Activated CD8-positive, alpha-beta memory T cell treated with anti-CD3 and anti-CD28 coated beads, Interleukin-2, amount 10 ng/mL, durations not matched to agents 7 days and 5 days (primary cell): ENCODE data around the gene DGCR2. TPM values are rescaled to one million over a fixed set of nuclear protein-coding genes. Genes with fewer than 3 reads are reported as not detected.

Experiments used
- ATAC-seq: fragments of 150-1000 bp; cut with Tn5 transposase; one replicate; pipeline ENCODE4 v1.10.0; 2021; ENCODE audit warnings: moderate library complexity
- CTCF ChIA-PET: fragments of 350-600 bp; sonication (Branson Sonifier 250); formaldehyde crosslinking; loops from one replicate; lab custom pipeline; 2021; ENCODE audit warnings: antibody characterized with exemption; lab: Charles Lee
- DNase-seq: peaks from one replicate; pipeline ENCODE4 v3.0.0-alpha.2; 2020
- H3K27ac Mint-ChIP-seq: one replicate; pipeline ENCODE4 v1.8.0; 2021; ENCODE audit warnings: mild to moderate bottlenecking, mixed read lengths
- H3K27me3 Mint-ChIP-seq: one replicate; pipeline ENCODE4 v1.8.0; 2021; ENCODE audit warnings: mixed read lengths
- H3K36me3 Mint-ChIP-seq: one replicate; pipeline ENCODE4 v1.8.0; 2021; ENCODE audit warnings: mild to moderate bottlenecking, mixed read lengths
- H3K4me1 Mint-ChIP-seq: one replicate; pipeline ENCODE4 v1.8.0; 2021; ENCODE audit warnings: mixed read lengths
- H3K4me3 Mint-ChIP-seq: one replicate; pipeline ENCODE4 v1.8.0; 2021; ENCODE audit warnings: mild to moderate bottlenecking, moderate library complexity, mixed read lengths
- H3K9me3 Mint-ChIP-seq: one replicate; pipeline ENCODE4 v1.8.0; 2022; ENCODE audit warnings: low read depth, mixed read lengths
- total RNA-seq, 2 experiments: library from RNA; stranded (reverse); gene quantifications; one replicate each; pipeline ENCODE4 v1.2.3, GENCODE V29; 2021

Gene DGCR2
- total RNA-seq, 2 experiments from 2014 or later, result 27.8 TPM

DNA sequence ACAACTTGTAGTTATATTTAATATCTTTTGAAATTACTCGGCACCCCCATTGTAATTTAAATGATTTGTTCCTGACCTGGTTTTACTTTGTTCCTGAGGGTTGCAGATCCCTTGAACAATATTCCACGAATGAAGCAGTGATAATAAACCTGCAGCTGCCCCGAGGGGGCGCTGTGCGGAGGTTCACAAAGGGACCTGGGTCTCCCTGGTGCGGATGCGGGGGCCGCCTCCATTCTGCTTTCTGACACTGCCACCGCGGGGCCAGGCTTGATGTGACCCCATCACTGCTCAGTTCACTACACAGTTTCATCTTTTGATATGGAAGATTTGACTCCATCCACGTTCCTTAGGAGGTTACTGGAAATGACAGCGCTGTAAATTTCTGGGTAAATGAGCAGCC is 123.2 kb downstream of the DGCR2 start:
- no peak for ATAC-seq
- CTCF ChIA-PET, result no interaction called here
- H3K27ac Mint-ChIP-seq, result no peak overlapping the region
- H3K27me3 Mint-ChIP-seq, result peaks cover 49% of the 10 kb centered on the region
- no peaks in the 10 kb centered on the region for H3K4me1 Mint-ChIP-seq
- H3K9me3 Mint-ChIP-seq, result no peaks in the 10 kb centered on the region
- H3K4me3 Mint-ChIP-seq, result no peak overlapping the region
- no peak for DNase-seq
- no peaks in the 10 kb centered on the region for H3K36me3 Mint-ChIP-seq

DNA sequence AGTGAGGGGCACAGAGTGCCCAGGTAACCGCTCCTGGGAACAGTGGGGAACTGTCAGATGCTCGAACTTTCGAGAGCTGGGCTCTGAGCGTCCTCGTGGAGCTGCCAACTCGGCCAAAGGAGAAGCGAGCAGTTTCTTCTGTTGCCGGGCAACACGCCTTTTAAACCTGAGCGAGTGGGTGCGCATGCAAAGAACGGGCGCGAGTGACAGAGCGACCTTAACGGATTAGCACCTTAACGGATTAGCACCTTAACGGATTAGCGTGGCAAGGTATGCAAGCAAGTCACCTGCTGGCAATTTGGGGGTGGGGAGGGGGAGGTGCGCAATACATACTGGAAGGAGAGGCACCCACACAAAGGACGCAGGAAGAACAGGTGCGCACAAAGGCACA is 124.3 kb downstream of the DGCR2 start:
- DNase-seq, result peak; percentile 16
- H3K36me3 Mint-ChIP-seq, result no peaks in the 10 kb centered on the region
- H3K4me3 Mint-ChIP-seq, result no peak overlapping the region
- CTCF ChIA-PET, result no interaction called here
- H3K4me1 Mint-ChIP-seq, result no peaks in the 10 kb centered on the region
- no peak for ATAC-seq
- peaks cover 42% of the 10 kb centered on the region for H3K27me3 Mint-ChIP-seq
- H3K27ac Mint-ChIP-seq, result no peak overlapping the region
- H3K9me3 Mint-ChIP-seq, result no peaks in the 10 kb centered on the region

DNA sequence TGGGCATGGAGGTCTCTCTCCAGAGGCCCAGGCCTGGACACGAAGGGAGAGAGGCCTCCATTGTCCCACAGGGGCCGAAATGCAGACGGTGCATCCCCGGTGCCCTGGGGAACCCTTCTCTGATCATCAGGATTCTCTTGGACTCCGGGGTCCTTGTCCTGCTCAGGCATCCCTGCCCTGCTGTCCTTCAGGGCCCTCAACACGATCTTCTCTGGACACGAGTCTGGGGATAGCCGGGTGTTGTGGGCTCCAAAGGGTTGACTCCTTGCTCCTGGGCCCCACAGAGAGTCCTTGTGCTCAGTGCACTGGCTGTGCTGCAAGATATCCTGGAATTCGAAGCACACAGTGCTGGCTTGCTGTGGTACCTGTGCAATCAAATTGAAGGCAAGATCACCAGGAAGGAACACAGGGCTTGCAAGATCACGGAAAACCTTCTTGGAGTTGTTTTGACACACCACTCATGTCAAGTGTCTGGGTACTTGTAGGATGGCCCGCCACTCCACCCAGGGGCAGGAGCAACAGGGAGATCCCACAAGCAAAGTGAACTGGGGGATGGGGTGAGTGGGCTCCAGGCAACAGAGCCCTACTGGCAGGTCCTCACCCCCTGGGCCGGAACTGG is 124.8 kb downstream of the DGCR2 start:
- ATAC-seq (no peak), DNase-seq (peak; percentile 27)
- H3K9me3 Mint-ChIP-seq, result no peaks in the 10 kb centered on the region
- no peaks in the 10 kb centered on the region for H3K36me3 Mint-ChIP-seq
- H3K4me1 Mint-ChIP-seq, result no peaks in the 10 kb centered on the region
- no peak overlapping the region for H3K27ac Mint-ChIP-seq
- no peak overlapping the region for H3K4me3 Mint-ChIP-seq
- CTCF ChIA-PET, result no interaction called here
- H3K27me3 Mint-ChIP-seq, result peaks cover 41% of the 10 kb centered on the region

DNA sequence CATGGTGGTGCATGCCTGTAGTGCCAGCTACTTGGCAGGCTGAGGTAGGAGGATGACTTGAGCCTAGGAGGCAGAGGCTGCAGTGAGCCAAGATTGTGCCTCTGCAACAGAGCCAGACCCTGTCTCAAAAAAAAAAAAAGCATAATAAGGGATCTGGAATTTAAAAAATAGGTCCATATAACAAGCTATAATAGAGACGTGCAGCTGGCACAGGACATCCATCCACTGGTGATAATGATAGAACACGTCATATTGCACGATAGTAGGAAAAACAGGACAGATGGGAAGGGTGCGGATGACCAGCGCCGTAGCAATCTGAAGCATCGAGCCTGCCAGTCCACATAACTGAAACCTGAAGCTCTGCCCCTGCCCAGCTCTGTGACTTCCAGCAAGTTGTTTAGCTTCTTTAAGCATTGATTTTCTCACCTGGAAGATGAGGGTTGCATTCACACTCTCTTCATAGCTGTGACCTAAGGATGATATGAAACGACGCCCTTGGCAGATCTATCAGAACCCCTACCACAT is 125.8 kb downstream of the DGCR2 start:
- CTCF ChIA-PET, result no interaction called here
- no peak overlapping the region for H3K27ac Mint-ChIP-seq
- H3K4me1 Mint-ChIP-seq, result no peaks in the 10 kb centered on the region
- no peak for DNase-seq
- H3K27me3 Mint-ChIP-seq, result peaks cover 33% of the 10 kb centered on the region
- H3K9me3 Mint-ChIP-seq, result no peaks in the 10 kb centered on the region
- no peaks in the 10 kb centered on the region for H3K36me3 Mint-ChIP-seq
- no peak for ATAC-seq
- H3K4me3 Mint-ChIP-seq, result no peak overlapping the region

DNA sequence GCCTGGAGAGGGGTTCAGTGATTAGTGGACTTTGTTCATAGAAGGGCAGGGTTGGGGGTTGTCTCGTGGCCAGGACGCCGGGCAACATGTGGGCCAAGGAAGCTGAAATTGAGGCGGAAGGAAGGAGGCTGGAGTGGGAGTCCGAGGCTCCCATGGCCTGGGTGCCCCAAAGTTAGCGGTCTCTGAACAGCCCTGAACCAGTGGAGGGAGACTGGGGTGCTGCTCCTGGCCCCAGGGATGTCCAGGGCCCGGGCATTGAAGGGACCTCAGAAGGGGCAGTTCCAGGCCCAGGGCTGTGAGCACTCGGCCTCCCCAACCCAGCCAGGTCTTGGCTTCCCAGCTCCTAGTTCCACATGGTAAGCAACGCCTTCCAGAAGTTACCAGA is 126.9 kb downstream of the DGCR2 start:
- DNase-seq (no peak), ATAC-seq (no peak)
- Mint-ChIP-seq H3K27me3 (peaks cover 29% of the 10 kb centered on the region), H3K4me3 (no peak overlapping the region), H3K4me1 (no peaks in the 10 kb centered on the region), H3K27ac (no peak overlapping the region), H3K36me3 (no peaks in the 10 kb centered on the region), H3K9me3 (no peaks in the 10 kb centered on the region)
- CTCF ChIA-PET, result no interaction called here

DNA sequence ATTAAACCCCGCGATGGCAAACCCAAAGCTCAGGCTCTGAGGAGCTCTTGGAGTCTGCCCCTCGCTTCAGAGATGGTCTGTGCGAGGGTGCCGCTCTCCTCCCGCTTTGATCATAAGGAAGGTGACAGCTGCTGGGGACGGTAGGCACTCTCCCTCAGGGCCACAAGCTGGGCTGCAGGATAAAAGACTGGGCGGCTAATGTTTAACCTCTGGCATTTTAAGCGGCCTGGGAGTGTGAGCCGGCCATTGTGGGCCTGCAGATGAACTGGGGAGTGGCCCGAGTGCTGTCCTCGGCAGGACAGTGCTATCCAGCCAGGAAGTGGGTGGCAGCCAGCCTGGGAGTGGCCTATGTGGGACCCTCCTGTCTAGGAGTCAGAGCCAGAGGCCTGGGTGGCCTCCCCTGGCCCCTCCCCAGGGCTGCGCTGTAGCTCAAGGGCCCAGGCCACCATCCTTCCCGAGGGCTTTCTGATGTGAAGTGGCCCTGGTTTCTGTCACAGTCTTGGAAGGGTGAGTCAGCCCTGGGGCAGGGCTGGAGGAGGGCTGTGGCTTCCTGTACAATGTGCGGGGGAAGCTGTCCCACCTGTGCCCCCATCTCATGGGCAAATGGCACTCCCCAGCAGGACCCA is 127.4 kb downstream of the DGCR2 start:
- H3K9me3 Mint-ChIP-seq, result no peaks in the 10 kb centered on the region
- H3K27me3 Mint-ChIP-seq, result peaks cover 24% of the 10 kb centered on the region
- no peak overlapping the region for H3K27ac Mint-ChIP-seq
- DNase-seq, result no peak
- no peaks in the 10 kb centered on the region for H3K4me1 Mint-ChIP-seq
- H3K4me3 Mint-ChIP-seq, result no peak overlapping the region
- no peaks in the 10 kb centered on the region for H3K36me3 Mint-ChIP-seq
- CTCF ChIA-PET, result no interaction called here
- no peak for ATAC-seq

DNA sequence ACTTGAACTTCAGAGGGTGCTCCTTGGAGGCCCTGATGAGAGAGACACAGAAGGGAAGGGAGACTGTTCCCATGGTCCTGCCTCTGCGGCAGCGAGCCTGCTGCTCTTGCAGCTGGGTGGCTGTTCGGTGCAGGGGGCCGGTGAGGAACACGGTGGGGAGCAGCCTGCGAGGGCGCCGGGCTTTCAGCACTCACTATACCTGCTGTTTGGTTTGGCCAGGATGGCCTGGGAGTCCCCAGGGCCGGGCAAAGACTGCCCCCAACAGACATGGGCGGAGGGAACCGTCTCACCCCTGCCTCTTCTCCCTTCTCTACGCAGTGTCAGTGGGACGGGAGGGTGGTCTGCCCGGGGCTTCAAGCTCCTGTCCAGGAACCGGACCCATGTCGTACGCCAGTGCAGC is 128.2 kb downstream of the DGCR2 start:
- H3K27me3 Mint-ChIP-seq, result peaks cover 17% of the 10 kb centered on the region
- no peak for ATAC-seq
- CTCF ChIA-PET, result no interaction called here

DNA sequence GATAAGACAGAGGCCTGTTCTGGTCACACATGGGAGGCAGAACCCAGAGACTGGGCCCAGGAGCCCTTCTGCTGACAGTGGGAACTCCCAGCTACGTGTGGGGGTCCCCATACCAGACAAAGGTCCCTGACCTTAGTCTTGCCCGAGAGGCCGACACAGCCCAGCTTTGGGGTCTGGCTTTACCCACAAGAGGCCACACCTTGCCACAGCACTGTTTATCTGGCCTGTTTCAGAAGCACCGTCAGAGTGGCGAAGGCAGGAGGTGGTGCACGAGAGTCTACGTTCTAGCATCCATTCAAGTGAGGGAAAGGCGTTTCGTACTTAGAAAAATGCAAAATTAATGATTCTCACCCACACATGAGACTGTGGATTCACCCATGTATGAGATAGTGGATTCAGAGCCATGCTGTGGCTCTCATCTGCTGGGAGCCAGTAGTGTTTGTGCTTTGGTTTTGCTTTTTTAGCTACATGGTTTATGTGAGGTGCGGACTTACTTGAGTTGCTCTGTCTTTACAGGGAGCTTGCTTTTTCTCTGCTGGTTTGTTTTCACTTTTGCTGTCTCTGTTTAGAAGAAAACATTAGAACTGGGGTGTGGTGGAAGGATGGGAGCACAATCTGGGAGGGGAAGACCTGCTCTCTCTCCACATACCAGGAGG is 129.5 kb downstream of the DGCR2 start:
- Mint-ChIP-seq H3K4me1 (no peaks in the 10 kb centered on the region), H3K9me3 (no peaks in the 10 kb centered on the region), H3K27me3 (peaks cover 6% of the 10 kb centered on the region), H3K36me3 (no peaks in the 10 kb centered on the region), H3K4me3 (no peak overlapping the region), H3K27ac (no peak overlapping the region)
- DNase-seq (no peak), ATAC-seq (no peak)
- CTCF ChIA-PET, result no interaction called here

More for the DNA sequence above, 128.2 kb downstream of the DGCR2 start:
- DNase-seq, result no peak
- Mint-ChIP-seq H3K27ac (no peak overlapping the region), H3K4me1 (no peaks in the 10 kb centered on the region), H3K36me3 (no peaks in the 10 kb centered on the region), H3K9me3 (no peaks in the 10 kb centered on the region), H3K4me3 (no peak overlapping the region)

DNA sequence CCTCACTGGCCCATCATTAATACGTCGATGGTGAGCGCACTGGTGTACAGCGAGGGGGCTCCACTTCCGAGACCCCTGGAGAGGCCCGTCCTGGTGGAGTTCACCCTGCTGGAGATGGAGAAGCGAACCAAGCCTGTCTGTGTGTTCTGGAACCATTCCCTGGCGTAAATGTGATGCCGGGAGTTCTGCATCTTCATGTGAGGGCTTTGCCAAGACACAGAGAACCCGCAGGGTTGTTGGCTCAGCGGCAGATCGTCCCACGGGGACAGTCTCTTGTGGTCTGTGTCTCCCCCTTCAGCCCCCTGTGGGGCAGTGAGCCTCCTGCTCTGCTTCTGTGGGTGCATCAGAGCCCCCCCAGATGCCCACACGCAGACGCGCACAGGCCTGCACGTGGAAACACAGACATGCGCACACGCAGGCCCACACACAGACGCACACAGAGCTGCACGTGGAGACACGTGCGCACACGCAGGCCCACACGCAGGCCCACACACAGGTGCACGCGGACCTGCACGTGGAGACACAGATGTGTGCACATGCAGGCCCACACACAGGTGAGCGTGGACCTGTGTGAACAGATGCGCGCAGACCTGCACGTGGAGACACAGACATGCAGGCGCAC is 130.3 kb downstream of the DGCR2 start:
- Mint-ChIP-seq H3K27ac (no peak overlapping the region), H3K27me3 (peaks cover 3% of the 10 kb centered on the region), H3K9me3 (no peaks in the 10 kb centered on the region), H3K4me1 (no peaks in the 10 kb centered on the region), H3K4me3 (no peak overlapping the region), H3K36me3 (no peaks in the 10 kb centered on the region)
- DNase-seq (no peak), ATAC-seq (no peak)
- CTCF ChIA-PET, result no interaction called here

DNA sequence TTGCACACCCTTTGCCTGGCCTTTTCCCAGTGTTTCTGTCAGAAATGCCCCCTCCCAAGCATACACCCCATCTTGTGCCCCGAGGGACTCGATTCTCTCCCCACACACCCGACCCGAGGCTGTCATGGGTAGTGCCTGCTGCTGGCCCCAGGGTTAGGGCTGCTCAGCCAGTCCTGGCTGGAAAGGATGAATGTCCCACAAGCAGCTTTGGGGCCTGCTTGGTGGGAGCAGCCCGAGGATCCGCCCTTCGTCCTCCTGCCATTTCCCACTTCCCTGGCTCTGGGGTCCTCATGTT is 131.1 kb downstream of the DGCR2 start:
- Mint-ChIP-seq H3K4me3 (no peak overlapping the region), H3K36me3 (no peaks in the 10 kb centered on the region), H3K27me3 (no peaks in the 10 kb centered on the region), H3K4me1 (no peaks in the 10 kb centered on the region), H3K27ac (no peak overlapping the region), H3K9me3 (no peaks in the 10 kb centered on the region)
- CTCF ChIA-PET, result no interaction called here
- DNase-seq, result no peak
- no peak for ATAC-seq

DNA sequence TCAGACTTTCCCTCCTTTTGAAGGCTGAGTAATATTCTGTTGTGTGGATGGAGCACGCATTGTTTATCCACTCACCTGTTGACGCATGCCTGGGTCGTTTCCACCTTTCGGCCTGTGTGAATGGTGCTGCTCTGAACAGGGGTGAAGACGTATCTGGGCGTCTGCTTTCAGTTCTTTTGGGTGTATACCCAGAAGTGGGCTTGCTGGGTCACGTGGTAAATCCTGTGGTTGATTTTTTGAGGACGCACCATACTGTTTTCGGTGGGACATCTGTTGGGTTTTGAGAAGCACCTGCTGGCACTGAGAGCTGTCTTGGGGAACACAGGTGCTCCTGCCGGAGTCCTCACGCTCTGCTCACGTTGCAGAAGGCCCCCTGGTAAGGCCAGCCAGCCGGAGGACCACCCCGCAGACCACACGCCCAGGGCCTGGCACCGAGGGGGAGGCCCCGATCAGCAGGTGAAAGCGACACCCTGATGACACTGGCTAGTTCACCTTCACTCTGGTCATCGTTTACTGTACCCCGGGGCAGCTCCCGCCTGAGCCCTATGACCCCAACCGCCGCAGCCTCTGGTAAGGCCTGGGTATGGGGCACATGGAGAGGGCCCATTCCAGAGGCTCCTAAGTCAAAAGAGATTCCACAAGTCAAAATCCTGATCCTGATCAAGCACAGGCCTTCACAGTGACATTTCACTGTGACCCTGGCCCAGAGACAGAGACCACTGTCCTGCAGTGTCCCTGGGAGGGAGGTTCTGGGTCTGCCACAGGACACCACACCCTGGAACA is 131.7 kb downstream of the DGCR2 start:
- DNase-seq (no peak), ATAC-seq (no peak)
- H3K36me3 Mint-ChIP-seq, result no peaks in the 10 kb centered on the region
- H3K27me3 Mint-ChIP-seq, result no peaks in the 10 kb centered on the region
- no peaks in the 10 kb centered on the region for H3K4me1 Mint-ChIP-seq
- CTCF ChIA-PET, result no interaction called here
- no peak overlapping the region for H3K27ac Mint-ChIP-seq
- H3K9me3 Mint-ChIP-seq, result no peaks in the 10 kb centered on the region
- no peak overlapping the region for H3K4me3 Mint-ChIP-seq

DNA sequence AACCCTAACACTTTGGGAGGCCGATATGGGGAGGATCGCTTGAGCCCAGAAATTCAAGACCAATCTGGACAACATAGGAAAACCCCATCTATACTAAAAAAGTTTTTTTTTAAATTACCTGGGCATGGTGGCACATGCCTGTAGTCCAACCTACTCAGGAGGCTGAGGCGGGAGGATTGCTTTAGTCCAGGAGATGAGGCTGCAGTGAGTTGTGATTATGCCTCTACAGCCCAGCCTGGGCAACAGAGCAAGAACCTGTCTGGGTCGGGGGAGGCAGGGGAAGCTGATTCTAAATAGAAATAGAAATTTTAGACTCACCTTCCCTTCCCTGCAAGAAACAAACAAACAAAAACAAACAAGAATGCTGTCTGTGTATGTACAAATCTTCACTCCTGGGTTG is 133.3 kb downstream of the DGCR2 start:
- H3K4me1 Mint-ChIP-seq, result no peaks in the 10 kb centered on the region
- no peak overlapping the region for H3K4me3 Mint-ChIP-seq
- H3K9me3 Mint-ChIP-seq, result no peaks in the 10 kb centered on the region
- H3K27me3 Mint-ChIP-seq, result no peaks in the 10 kb centered on the region
- ATAC-seq (no peak), DNase-seq (no peak)
- H3K27ac Mint-ChIP-seq, result no peak overlapping the region
- CTCF ChIA-PET, result interaction anchor here (0.7 kb wide), 1 partner anchor 156 kb away, joined by 3 read pairs; the partner anchor contains the start of gene ESS2
- no peaks in the 10 kb centered on the region for H3K36me3 Mint-ChIP-seq

DNA sequence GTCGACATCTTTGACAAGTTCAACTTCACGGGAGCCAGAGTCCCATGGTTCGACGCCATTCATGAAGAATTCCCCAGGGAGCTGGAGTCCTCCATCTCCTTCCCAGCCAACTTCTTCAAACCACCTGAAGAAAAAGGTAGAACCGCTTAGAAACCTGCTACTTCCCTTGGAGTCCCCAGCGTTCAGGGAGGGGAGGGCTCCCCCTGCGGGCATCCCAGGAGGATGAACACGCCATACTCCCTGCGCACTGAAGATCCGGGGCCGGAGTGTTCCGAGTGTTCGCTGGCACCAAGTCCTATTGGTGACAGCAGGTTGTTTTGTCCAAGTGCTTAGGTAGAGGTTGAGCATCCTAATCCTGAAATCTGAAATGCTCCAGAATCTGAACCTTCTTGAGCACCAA is 134.4 kb downstream of the DGCR2 start:
- no peaks in the 10 kb centered on the region for H3K4me1 Mint-ChIP-seq
- no peak for ATAC-seq
- no peaks in the 10 kb centered on the region for H3K9me3 Mint-ChIP-seq
- no peaks in the 10 kb centered on the region for H3K27me3 Mint-ChIP-seq
- CTCF ChIA-PET, result no interaction called here
- no peak for DNase-seq
- H3K27ac Mint-ChIP-seq, result no peak overlapping the region
- H3K4me3 Mint-ChIP-seq, result no peak overlapping the region
- H3K36me3 Mint-ChIP-seq, result no peaks in the 10 kb centered on the region
